Measurements from ENCODE around the gene RFX7.

Gene RFX7

DNA sequence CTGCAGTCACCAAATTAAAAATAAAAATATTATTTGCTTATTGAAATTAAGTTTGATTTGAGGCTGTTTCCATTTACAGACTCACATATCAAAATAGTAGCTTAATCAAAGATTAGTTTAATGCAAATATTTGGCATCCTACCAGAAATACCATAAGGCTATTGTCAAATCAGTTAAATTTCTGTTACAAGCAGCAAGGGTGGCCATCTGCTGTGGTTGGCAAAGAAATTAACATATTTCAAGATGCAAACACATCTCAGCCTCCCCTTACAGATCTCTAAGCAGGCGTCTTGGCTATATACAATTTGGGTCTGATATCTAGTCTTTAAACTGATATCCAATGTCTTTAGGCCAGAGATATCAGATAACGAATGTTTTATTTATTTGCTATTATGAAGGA is 167.0 kb downstream of the RFX7 start:
- no peaks in the 10 kb centered on the region for H3K36me3 ChIP-seq (ENCODE audit: control insufficient read depth, insufficient read depth, low read length)
- no peak overlapping the region for H3K9ac ChIP-seq (ENCODE audit: low read depth, low read length)
- H3K27me3 ChIP-seq (ENCODE audit: control insufficient read depth, insufficient read depth, low read length): no peaks in the 10 kb centered on the region
- no peak overlapping the region for H3K27ac ChIP-seq (ENCODE audit: low read depth, low read length)
- H3K4me1 ChIP-seq (ENCODE audit: control insufficient read depth, insufficient read depth, low read length): no peaks in the 10 kb centered on the region
- no peak overlapping the region for H3K4me3 ChIP-seq (ENCODE audit: low read depth, low read length)
- no peaks in the 10 kb centered on the region for H3K9me3 ChIP-seq (ENCODE audit: control insufficient read depth, insufficient read depth, low read length)

DNA sequence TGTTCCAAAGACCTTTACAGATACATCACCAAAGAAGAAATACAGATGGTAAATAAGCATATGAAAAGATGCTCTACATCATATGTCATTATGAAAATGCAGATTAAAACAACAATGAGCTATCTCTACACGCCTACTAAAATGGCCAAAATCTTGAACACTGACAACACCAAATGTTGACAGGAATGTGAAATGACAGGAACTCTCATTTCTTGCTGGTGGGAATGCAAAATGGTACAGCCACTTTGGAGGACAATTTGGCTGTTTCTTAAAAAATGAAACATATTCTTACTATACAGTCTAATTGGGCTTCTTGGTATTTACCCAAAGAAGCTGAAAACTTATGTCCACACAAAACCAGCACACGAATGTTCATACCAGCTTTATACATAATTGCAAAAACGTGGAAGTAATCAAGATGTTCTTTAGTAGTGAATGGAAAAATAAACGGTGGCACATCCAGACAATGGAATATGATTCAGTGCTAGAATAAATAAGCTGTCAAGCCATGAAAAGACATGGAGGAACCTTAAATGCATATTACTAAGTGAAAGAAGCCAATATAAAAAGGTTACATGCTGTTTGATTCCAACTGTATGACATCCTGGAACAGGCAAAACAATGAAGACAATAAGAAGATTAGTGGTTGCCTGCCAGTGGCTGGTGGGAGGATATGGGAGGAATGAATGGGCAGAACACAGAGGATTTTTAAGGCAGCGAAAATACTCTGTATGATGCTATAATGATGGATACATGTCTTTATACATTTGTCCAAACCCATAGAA is 169.0 kb downstream of the RFX7 start:
- H3K4me1 ChIP-seq (ENCODE audit: control insufficient read depth, insufficient read depth, low read length): no peaks in the 10 kb centered on the region
- H3K36me3 ChIP-seq (ENCODE audit: control insufficient read depth, insufficient read depth, low read length): no peaks in the 10 kb centered on the region
- no peak overlapping the region for H3K9ac ChIP-seq (ENCODE audit: low read depth, low read length)
- H3K27ac ChIP-seq (ENCODE audit: low read depth, low read length): no peak overlapping the region
- H3K9me3 ChIP-seq (ENCODE audit: control insufficient read depth, insufficient read depth, low read length): no peaks in the 10 kb centered on the region
- H3K27me3 ChIP-seq (ENCODE audit: control insufficient read depth, insufficient read depth, low read length): no peaks in the 10 kb centered on the region
- no peak overlapping the region for H3K4me3 ChIP-seq (ENCODE audit: low read depth, low read length)

DNA sequence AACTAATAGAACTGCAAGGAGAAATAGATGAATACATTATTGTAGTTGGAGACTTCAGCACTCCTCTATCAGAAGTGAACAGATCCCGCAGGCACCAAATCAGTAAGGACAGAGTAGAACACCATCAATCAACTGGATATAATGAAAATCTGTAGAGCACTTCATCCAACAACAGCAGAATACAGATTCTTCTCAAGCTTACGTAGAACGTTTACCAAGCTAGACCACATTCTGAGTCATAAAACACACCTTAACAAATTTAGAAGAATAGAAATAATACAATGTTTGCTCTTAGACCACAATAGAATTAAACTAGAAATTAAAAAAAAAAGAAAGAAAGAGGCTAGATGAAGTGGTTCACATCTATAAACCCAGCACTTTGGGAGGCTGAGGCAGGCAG is 179.5 kb downstream of the RFX7 start:
- Histone ChIP-seq H3K27me3 (ENCODE audit: control insufficient read depth, insufficient read depth, low read length) (no peaks in the 10 kb centered on the region), H3K9ac (ENCODE audit: low read depth, low read length) (no peak overlapping the region), H3K4me1 (ENCODE audit: control insufficient read depth, insufficient read depth, low read length) (no peaks in the 10 kb centered on the region), H3K27ac (ENCODE audit: low read depth, low read length) (no peak overlapping the region), H3K9me3 (ENCODE audit: control insufficient read depth, insufficient read depth, low read length) (no peaks in the 10 kb centered on the region), H3K36me3 (ENCODE audit: control insufficient read depth, insufficient read depth, low read length) (no peaks in the 10 kb centered on the region), H3K4me3 (ENCODE audit: low read depth, low read length) (no peak overlapping the region)

DNA sequence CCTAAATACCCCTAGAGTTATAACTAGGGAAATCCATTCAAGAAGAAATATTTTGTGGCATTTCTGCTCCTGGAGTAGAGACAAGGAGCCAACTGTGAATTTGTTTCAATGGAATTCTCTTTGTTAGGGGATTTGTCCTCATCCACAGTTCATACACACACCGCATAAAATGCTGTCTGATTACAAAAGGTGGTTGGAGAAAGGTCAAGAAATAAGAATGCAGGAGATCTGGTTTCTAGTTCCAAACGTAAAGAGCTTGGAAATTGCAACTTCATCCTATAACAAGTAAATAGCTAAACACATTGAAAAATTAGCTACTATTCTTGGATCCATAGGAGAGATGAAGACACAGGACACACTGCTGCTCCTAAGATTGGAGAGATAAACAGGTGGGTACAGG is 184.0 kb downstream of the RFX7 start:
- H3K9ac ChIP-seq (ENCODE audit: low read depth, low read length): no peak overlapping the region
- H3K9me3 ChIP-seq (ENCODE audit: control insufficient read depth, insufficient read depth, low read length): no peaks in the 10 kb centered on the region
- no peaks in the 10 kb centered on the region for H3K36me3 ChIP-seq (ENCODE audit: control insufficient read depth, insufficient read depth, low read length)
- no peaks in the 10 kb centered on the region for H3K27me3 ChIP-seq (ENCODE audit: control insufficient read depth, insufficient read depth, low read length)
- no peak overlapping the region for H3K27ac ChIP-seq (ENCODE audit: low read depth, low read length)
- H3K4me3 ChIP-seq (ENCODE audit: low read depth, low read length): no peak overlapping the region
- H3K4me1 ChIP-seq (ENCODE audit: control insufficient read depth, insufficient read depth, low read length): no peaks in the 10 kb centered on the region

DNA sequence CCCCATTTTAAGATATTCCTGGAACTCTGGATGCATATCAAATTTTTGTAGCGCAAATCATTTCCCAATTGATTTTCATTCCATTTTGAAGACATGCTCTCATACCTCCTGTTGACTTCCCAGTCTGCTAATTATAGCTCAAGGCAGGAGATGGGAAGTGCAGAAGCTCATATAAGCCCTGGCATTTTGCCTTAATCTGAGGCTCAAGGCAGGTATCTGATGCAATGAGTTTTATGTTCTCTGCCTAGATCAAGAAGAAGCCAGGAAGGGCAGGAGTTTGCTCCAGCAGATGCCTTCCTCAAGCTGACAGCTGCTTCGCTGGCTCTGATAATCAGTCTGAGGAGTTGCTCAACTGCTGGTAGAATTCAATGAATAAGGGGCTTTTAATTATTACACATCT is 184.7 kb downstream of the RFX7 start:
- Histone ChIP-seq H3K27me3 (ENCODE audit: control insufficient read depth, insufficient read depth, low read length) (no peaks in the 10 kb centered on the region), H3K9me3 (ENCODE audit: control insufficient read depth, insufficient read depth, low read length) (no peaks in the 10 kb centered on the region), H3K36me3 (ENCODE audit: control insufficient read depth, insufficient read depth, low read length) (no peaks in the 10 kb centered on the region), H3K4me3 (ENCODE audit: low read depth, low read length) (no peak overlapping the region), H3K4me1 (ENCODE audit: control insufficient read depth, insufficient read depth, low read length) (no peaks in the 10 kb centered on the region), H3K27ac (ENCODE audit: low read depth, low read length) (no peak overlapping the region), H3K9ac (ENCODE audit: low read depth, low read length) (no peak overlapping the region)

DNA sequence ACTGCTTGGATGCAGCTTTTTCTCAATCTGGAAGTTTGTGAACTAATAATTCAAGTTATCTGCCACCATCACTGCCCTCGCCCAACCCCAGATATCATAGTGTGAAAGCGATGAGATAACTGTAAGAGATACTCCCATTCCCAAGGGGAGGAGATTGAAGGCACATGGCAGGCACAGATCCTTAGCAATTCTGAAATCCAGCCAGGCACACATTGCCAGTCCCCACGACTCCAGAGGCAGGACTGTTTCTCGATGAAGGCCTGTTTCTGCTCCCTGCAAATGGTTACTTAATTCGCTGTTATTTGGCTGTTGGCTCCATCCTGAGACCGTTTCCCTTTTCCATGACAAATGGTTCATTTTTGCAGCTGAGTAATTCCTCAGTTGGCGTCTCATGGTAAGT is 187.1 kb downstream of the RFX7 start:
- Histone ChIP-seq H3K9ac (ENCODE audit: low read depth, low read length) (no peak overlapping the region), H3K4me3 (ENCODE audit: low read depth, low read length) (no peak overlapping the region), H3K9me3 (ENCODE audit: control insufficient read depth, insufficient read depth, low read length) (no peaks in the 10 kb centered on the region), H3K4me1 (ENCODE audit: control insufficient read depth, insufficient read depth, low read length) (no peaks in the 10 kb centered on the region), H3K27ac (ENCODE audit: low read depth, low read length) (no peak overlapping the region), H3K27me3 (ENCODE audit: control insufficient read depth, insufficient read depth, low read length) (no peaks in the 10 kb centered on the region), H3K36me3 (ENCODE audit: control insufficient read depth, insufficient read depth, low read length) (no peaks in the 10 kb centered on the region)

DNA sequence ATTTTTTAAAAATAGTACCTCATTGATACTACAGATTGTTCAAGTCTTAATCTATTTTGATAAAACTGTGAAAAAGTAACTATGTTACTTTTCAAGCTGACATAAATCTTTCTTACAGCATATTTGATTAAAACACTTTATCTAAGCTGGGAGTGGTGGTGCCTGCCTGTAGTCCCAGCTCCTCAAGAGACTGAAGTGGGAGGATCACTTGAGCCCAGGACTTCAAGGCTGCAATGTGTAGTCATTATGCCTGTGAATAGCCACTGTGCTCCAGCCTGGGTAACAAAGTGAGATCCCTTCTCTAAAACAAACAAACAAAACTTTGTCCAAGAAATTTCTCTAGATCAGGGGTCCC is 190.7 kb downstream of the RFX7 start:
- Histone ChIP-seq H3K36me3 (ENCODE audit: control insufficient read depth, insufficient read depth, low read length) (no peaks in the 10 kb centered on the region), H3K4me1 (ENCODE audit: control insufficient read depth, insufficient read depth, low read length) (no peaks in the 10 kb centered on the region), H3K27me3 (ENCODE audit: control insufficient read depth, insufficient read depth, low read length) (no peaks in the 10 kb centered on the region), H3K9me3 (ENCODE audit: control insufficient read depth, insufficient read depth, low read length) (no peaks in the 10 kb centered on the region), H3K27ac (ENCODE audit: low read depth, low read length) (no peak overlapping the region), H3K9ac (ENCODE audit: low read depth, low read length) (no peak overlapping the region), H3K4me3 (ENCODE audit: low read depth, low read length) (no peak overlapping the region)

DNA sequence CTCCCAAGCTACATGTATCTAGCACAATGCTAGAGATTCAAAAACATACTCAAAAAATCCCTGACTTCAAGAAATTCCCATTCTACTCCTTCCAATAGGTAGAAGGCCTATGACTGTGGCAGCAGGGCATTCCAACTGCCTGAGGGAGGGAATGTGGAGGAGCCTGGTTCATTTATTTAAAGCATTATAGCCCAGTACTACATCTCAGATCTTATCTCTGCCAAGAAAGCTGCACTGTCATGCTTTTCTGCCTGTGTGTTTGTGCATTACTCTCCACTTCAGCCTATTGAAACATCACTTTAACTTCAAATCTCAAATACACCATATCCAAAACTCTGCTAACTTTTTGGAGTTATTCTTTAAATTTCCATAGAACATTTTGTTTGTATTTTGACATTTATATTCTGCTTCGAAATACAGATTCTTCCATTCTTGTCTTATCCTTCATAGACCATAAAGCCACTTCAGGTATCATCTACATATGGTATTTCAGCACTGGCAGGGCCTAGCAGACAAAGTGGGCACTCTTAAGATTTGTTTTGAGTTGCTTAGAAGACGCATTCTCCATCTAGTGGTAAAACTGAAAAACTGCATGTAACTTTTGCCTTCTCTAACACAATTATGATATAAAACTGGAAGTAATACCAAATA is 191.2 kb downstream of the RFX7 start:
- no peak overlapping the region for H3K4me3 ChIP-seq (ENCODE audit: low read depth, low read length)
- no peak overlapping the region for H3K9ac ChIP-seq (ENCODE audit: low read depth, low read length)
- no peak overlapping the region for H3K27ac ChIP-seq (ENCODE audit: low read depth, low read length)
- no peaks in the 10 kb centered on the region for H3K4me1 ChIP-seq (ENCODE audit: control insufficient read depth, insufficient read depth, low read length)
- H3K36me3 ChIP-seq (ENCODE audit: control insufficient read depth, insufficient read depth, low read length): no peaks in the 10 kb centered on the region
- no peaks in the 10 kb centered on the region for H3K9me3 ChIP-seq (ENCODE audit: control insufficient read depth, insufficient read depth, low read length)
- no peaks in the 10 kb centered on the region for H3K27me3 ChIP-seq (ENCODE audit: control insufficient read depth, insufficient read depth, low read length)

DNA sequence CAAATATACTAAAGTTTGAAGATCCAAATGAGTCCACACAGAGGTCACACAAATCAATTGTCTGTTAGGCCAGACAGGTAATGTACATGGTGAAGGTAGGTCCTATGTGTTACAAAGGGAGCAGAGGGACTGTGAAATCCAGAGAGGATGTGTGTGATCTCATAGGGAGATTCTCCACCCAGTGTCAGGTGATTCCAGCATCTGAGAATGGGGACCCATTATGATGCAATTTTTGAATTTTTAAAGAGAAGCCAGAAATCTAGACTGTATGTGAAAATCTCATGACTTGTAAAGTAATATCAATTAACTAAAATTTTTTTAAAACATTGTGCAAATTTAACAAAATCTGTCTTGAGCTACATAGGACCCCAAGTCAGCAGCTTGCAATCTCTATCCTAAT is 192.0 kb downstream of the RFX7 start:
- Histone ChIP-seq H3K36me3 (ENCODE audit: control insufficient read depth, insufficient read depth, low read length) (no peaks in the 10 kb centered on the region), H3K4me1 (ENCODE audit: control insufficient read depth, insufficient read depth, low read length) (no peaks in the 10 kb centered on the region), H3K9ac (ENCODE audit: low read depth, low read length) (no peak overlapping the region), H3K27me3 (ENCODE audit: control insufficient read depth, insufficient read depth, low read length) (no peaks in the 10 kb centered on the region), H3K4me3 (ENCODE audit: low read depth, low read length) (no peak overlapping the region), H3K27ac (ENCODE audit: low read depth, low read length) (no peak overlapping the region), H3K9me3 (ENCODE audit: control insufficient read depth, insufficient read depth, low read length) (no peaks in the 10 kb centered on the region)

DNA sequence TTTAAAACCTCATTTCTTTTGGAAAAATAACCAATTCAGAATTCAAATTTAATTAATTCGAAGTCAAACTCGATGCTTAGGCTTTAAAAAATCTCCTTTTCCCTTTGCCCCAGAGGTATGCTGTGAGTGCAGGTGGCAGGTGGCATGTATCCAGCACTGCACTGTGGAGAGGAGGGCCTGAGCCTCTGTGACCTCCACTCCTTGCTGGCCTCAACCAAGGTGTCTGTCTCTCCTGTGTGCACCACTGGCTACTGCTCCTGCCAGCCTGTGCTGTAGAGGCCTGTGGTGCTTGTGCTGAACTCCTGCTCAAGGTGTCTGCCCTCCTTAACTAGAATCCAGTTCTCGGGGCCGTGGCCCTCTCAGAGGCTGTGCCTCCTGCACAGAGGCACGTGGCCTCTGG is 194.1 kb downstream of the RFX7 start:
- Histone ChIP-seq H3K4me1 (ENCODE audit: control insufficient read depth, insufficient read depth, low read length) (no peaks in the 10 kb centered on the region), H3K36me3 (ENCODE audit: control insufficient read depth, insufficient read depth, low read length) (no peaks in the 10 kb centered on the region), H3K27me3 (ENCODE audit: control insufficient read depth, insufficient read depth, low read length) (no peaks in the 10 kb centered on the region), H3K27ac (ENCODE audit: low read depth, low read length) (no peak overlapping the region), H3K9me3 (ENCODE audit: control insufficient read depth, insufficient read depth, low read length) (no peaks in the 10 kb centered on the region), H3K9ac (ENCODE audit: low read depth, low read length) (no peak overlapping the region), H3K4me3 (ENCODE audit: low read depth, low read length) (no peak overlapping the region)

DNA sequence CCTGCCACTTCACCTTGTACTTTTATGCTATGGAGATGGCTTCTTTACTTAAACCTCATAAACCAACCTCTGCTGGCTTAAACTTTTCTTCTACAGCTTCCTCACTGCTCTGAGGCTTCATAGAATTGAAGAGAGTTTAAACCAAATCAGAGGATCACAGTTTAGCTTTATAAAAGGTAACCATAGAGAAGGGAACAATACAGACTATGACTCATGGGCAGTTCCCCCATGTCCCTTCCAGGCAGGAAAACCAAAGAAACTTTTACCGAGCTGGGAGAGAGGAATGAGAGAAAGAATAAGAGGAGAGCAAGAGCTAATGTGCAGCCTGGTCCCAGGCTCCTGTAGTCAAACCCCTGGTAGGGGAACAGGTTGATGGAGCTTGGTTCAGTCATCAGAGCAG is 196.3 kb downstream of the RFX7 start:
- H3K4me1 ChIP-seq (ENCODE audit: control insufficient read depth, insufficient read depth, low read length): peaks cover 10% of the 10 kb centered on the region
- H3K9me3 ChIP-seq (ENCODE audit: control insufficient read depth, insufficient read depth, low read length): no peaks in the 10 kb centered on the region
- H3K27me3 ChIP-seq (ENCODE audit: control insufficient read depth, insufficient read depth, low read length): no peaks in the 10 kb centered on the region
- H3K9ac ChIP-seq (ENCODE audit: low read depth, low read length): no peak overlapping the region
- no peaks in the 10 kb centered on the region for H3K36me3 ChIP-seq (ENCODE audit: control insufficient read depth, insufficient read depth, low read length)
- no peak overlapping the region for H3K27ac ChIP-seq (ENCODE audit: low read depth, low read length)
- H3K4me3 ChIP-seq (ENCODE audit: low read depth, low read length): no peak overlapping the region
